SU-DHL-6 (cell line): ENCODE results near the gene NFE2L3.

Source experiments
- EZH2phosphoT487 ChIP-seq: fragments of 200-600 bp; sonication (generic), shearing (Covaris generic); conservative IDR thresholded peaks from 2 replicates; pipeline ENCODE4 v1.6.1; 2018; ENCODE audit warnings: mild to moderate bottlenecking, antibody characterized with exemption, low read length, moderate library complexity, mixed read lengths
- TF ChIP-seq, protein P1 (sequence below): fragments of 200-600 bp; sonication (generic); IDR thresholded peaks from one replicate; pipeline ENCODE4 v1.5.1; 2017; ENCODE audit warnings: antibody characterized with exemption, mild to moderate bottlenecking, low read length, moderate library complexity; ENCODE audit not compliant: insufficient read depth, poor library complexity, severe bottlenecking

DNA sequence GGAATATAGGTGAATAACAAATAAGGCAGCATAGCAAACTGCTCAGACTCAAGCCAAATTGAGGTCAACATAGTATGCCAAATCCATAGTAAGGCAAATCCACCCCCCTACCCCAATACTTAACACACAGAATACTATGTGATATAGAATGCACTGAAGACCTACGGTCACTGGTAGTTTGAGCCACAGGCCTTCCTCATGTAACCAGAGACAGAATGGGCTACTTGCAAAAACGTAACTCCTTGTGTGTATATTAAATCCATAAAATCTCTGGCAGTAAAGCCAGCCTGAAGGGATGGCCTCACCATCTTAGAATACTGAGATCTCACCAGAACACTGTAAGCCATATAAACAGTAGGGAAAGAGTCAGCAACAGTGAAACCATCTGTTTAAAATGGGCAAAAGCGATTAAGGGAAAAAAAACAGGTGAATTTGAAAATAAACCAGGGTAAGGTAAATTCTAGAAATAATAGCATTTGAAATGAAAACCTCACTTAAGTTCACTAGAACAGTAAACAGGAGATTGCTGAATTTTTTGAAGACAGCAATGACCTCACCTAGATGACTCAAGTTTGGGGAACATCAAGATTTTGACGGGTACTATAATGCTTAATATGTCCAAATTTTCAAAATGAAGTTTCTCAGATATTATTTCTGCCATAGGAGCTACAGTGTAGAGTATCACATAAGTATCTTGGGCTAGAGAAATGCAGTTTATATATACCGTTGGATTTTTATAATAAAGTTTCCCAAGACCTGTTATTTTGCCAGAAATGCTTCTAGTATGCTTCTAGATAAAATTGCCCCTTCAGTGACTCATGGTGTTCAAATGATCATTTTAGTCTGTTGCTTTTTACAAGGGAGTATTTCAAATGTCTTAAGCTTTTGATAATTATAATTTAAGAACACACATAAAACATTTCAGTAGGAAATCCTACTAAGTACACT is 34.6 kb downstream of the NFE2L3 start:
- TF ChIP-seq, protein P1, sequence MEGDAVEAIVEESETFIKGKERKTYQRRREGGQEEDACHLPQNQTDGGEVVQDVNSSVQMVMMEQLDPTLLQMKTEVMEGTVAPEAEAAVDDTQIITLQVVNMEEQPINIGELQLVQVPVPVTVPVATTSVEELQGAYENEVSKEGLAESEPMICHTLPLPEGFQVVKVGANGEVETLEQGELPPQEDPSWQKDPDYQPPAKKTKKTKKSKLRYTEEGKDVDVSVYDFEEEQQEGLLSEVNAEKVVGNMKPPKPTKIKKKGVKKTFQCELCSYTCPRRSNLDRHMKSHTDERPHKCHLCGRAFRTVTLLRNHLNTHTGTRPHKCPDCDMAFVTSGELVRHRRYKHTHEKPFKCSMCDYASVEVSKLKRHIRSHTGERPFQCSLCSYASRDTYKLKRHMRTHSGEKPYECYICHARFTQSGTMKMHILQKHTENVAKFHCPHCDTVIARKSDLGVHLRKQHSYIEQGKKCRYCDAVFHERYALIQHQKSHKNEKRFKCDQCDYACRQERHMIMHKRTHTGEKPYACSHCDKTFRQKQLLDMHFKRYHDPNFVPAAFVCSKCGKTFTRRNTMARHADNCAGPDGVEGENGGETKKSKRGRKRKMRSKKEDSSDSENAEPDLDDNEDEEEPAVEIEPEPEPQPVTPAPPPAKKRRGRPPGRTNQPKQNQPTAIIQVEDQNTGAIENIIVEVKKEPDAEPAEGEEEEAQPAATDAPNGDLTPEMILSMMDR = no peak
- no peak for TF ChIP-seq EZH2phosphoT487
